ENCODE results near the gene TBXAS1.

Gene TBXAS1

DNA sequence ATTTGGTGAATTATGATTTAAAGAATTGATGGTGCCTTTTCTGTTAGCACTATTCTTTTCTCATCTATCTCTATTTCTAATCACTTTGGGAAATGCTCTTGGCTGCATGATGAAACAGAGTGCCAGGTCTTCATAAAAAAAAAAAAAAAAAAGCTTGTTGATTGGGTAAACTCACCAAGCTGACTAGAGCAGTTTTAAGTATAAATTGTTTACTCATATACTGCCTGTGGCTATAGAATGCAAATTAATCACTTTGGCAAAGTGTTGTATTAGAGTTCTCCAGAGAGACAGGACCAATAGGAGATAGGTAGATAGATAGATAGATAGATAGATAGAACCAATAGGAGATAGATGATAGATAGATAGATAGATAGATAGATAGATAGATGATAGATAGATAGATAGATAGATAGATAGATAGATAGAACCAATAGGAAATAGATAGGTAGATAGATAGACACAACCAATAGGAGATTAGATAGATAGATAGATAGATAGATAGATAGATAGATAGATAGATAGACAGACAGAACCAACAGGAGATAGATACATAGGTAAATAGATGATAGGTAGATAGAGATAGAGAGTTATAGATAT lies 20.1 kb upstream of the TBXAS1 start:
- no peak overlapping the region for H2BK12ac ChIP-seq (ENCODE audit: low read length in 2 of 2)
- no peak overlapping the region for H3K9ac ChIP-seq (ENCODE audit: low read length)
- no peak overlapping the region for H3K4me2 ChIP-seq (ENCODE audit: low read length, poor library complexity, severe bottlenecking)
- H2AFZ ChIP-seq (ENCODE audit: low read depth, low read length): no peak overlapping the region
- H2AK5ac ChIP-seq (ENCODE audit: low read length, severe bottlenecking): no peak overlapping the region
- no peak overlapping the region for H3K18ac ChIP-seq (ENCODE audit: low read depth in 1 of 2, low read length in 2 of 2)
- H3K4me3 ChIP-seq (ENCODE audit: insufficient read depth in 1 of 2, low read depth in 1 of 2, low read length in 2 of 2): no peak overlapping the region
- H3K4ac ChIP-seq (ENCODE audit: low read depth in 1 of 2, low read length in 2 of 2): no peak overlapping the region
- no peak overlapping the region for H2BK15ac ChIP-seq (ENCODE audit: low read depth, poor library complexity, severe bottlenecking)
- H4K91ac ChIP-seq (ENCODE audit: low read length): no peak overlapping the region
- H3K79me1 ChIP-seq (replicated peaks; ENCODE audit: low read length, poor library complexity, severe bottlenecking): no peaks in the 10 kb centered on the region
- H3K9me3 ChIP-seq (ENCODE audit: control insufficient read depth, low read length): no peaks in the 10 kb centered on the region
- H3K27ac ChIP-seq (ENCODE audit: low read length, poor library complexity, severe bottlenecking): no peak overlapping the region
- H2BK120ac ChIP-seq (ENCODE audit: low read depth, low read length): no peak overlapping the region
- peaks cover 2% of the 10 kb centered on the region for H3K4me1 ChIP-seq (ENCODE audit: control insufficient read depth, insufficient read depth, low read depth, low read length)
- no peaks in the 10 kb centered on the region for H3K36me3 ChIP-seq (ENCODE audit: control insufficient read depth in 1 of 2, insufficient read depth in 2 of 2, low read depth in 1 of 2, low read length in 2 of 2)
- no peak for DNase-seq
- no peak overlapping the region for H3K23ac ChIP-seq (ENCODE audit: low read length in 2 of 2)
- no peaks in the 10 kb centered on the region for H3K27me3 ChIP-seq (ENCODE audit: control insufficient read depth in 1 of 2, insufficient read depth in 1 of 2, low read length in 2 of 2)
- H2BK5ac ChIP-seq (ENCODE audit: low read depth, low read length, poor library complexity, severe bottlenecking): no peak overlapping the region
- H3K14ac ChIP-seq (ENCODE audit: low read length in 2 of 2): no peak overlapping the region
- H4K8ac ChIP-seq (ENCODE audit: low read length): no peak overlapping the region

DNA sequence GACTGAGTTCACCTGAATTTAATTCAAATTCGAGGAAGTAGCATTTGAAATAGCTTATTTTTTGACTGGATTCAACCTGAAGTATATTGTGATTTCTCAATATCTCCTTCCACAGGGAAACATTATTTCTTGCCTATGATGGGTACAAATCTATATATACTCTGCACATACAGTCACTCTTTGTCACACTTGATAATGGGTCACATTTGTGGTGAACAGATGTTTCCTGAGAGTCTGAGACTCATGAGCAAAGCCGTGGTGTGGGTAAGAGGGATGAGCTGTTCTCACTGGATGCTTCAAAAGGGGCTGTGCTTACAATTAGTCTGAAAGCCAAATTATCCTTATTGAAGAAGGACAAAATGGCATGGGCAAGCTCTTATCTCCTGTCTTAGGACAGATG lies 18.0 kb upstream of the TBXAS1 start:
- Histone ChIP-seq H4K91ac (ENCODE audit: low read length) (no peak overlapping the region), H3K4me1 (ENCODE audit: control insufficient read depth, insufficient read depth, low read depth, low read length) (peaks cover 2% of the 10 kb centered on the region), H3K4me2 (ENCODE audit: low read length, poor library complexity, severe bottlenecking) (no peak overlapping the region), H4K8ac (ENCODE audit: low read length) (no peak overlapping the region), H2BK120ac (ENCODE audit: low read depth, low read length) (no peak overlapping the region), H2AK5ac (ENCODE audit: low read length, severe bottlenecking) (no peak overlapping the region), H2BK15ac (ENCODE audit: low read depth, poor library complexity, severe bottlenecking) (no peak overlapping the region), H3K23ac (ENCODE audit: low read length in 2 of 2) (no peak overlapping the region), H3K4me3 (ENCODE audit: insufficient read depth in 1 of 2, low read depth in 1 of 2, low read length in 2 of 2) (no peak overlapping the region), H3K27ac (ENCODE audit: low read length, poor library complexity, severe bottlenecking) (no peak overlapping the region), H2BK5ac (ENCODE audit: low read depth, low read length, poor library complexity, severe bottlenecking) (no peak overlapping the region), H3K27me3 (ENCODE audit: control insufficient read depth in 1 of 2, insufficient read depth in 1 of 2, low read length in 2 of 2) (peaks cover 0 to 7% of the 10 kb centered on the region in 2 experiments), H3K9me3 (ENCODE audit: control insufficient read depth, low read length) (peaks cover under 1% of the 10 kb centered on the region), H3K9ac (ENCODE audit: low read length) (no peak overlapping the region), H3K4ac (ENCODE audit: low read depth in 1 of 2, low read length in 2 of 2) (no peak overlapping the region), H3K18ac (ENCODE audit: low read depth in 1 of 2, low read length in 2 of 2) (no peak overlapping the region), H3K79me1 (replicated peaks; ENCODE audit: low read length, poor library complexity, severe bottlenecking) (no peaks in the 10 kb centered on the region), H3K14ac (ENCODE audit: low read length in 2 of 2) (no peak overlapping the region), H3K36me3 (ENCODE audit: control insufficient read depth in 1 of 2, insufficient read depth in 2 of 2, low read depth in 1 of 2, low read length in 2 of 2) (no peaks in the 10 kb centered on the region), H2BK12ac (ENCODE audit: low read length in 2 of 2) (no peak overlapping the region), H2AFZ (ENCODE audit: low read depth, low read length) (no peak overlapping the region)
- peak; percentile 49 for DNase-seq
- 17% methylated on average over 1 of the region's 2 CpGs for WGBS

DNA sequence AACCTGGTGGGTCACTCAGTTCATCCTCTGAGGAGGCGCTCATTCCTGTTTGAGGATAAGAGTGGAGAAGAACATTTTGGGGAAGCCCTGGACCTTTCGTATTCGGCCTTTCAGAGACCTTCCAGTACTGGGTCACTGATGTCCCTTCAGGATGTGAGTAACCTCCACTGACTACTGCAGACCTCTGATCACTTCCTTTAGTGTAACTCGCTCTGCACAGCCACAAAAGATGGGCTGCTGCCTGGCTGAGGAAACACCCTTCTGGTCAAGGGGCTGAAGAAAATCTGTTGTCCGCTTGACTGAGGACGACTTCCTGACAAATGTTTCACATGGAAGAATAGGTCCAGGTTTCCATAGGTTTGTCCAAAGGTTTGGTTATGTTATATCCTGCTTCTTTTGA lies 15.9 kb upstream of the TBXAS1 start:
- Histone ChIP-seq H3K4ac (ENCODE audit: low read depth in 1 of 2, low read length in 2 of 2) (no peak overlapping the region), H3K79me1 (replicated peaks; ENCODE audit: low read length, poor library complexity, severe bottlenecking) (no peaks in the 10 kb centered on the region), H2BK5ac (ENCODE audit: low read depth, low read length, poor library complexity, severe bottlenecking) (no peak overlapping the region), H2BK15ac (ENCODE audit: low read depth, poor library complexity, severe bottlenecking) (no peak overlapping the region), H3K9ac (ENCODE audit: low read length) (no peak overlapping the region), H3K4me1 (ENCODE audit: control insufficient read depth, insufficient read depth, low read depth, low read length) (peaks cover 2% of the 10 kb centered on the region), H3K23ac (ENCODE audit: low read length in 2 of 2) (no peak overlapping the region), H3K27ac (ENCODE audit: low read length, poor library complexity, severe bottlenecking) (no peak overlapping the region), H3K18ac (ENCODE audit: low read depth in 1 of 2, low read length in 2 of 2) (no peak overlapping the region), H2BK12ac (ENCODE audit: low read length in 2 of 2) (no peak overlapping the region), H4K8ac (ENCODE audit: low read length) (no peak overlapping the region), H3K4me2 (ENCODE audit: low read length, poor library complexity, severe bottlenecking) (no peak overlapping the region), H3K4me3 (ENCODE audit: insufficient read depth in 1 of 2, low read depth in 1 of 2, low read length in 2 of 2) (no peak overlapping the region), H3K27me3 (ENCODE audit: control insufficient read depth in 1 of 2, insufficient read depth in 1 of 2, low read length in 2 of 2) (peaks cover 0 to 12% of the 10 kb centered on the region in 2 experiments), H3K9me3 (ENCODE audit: control insufficient read depth, low read length) (peaks cover 5% of the 10 kb centered on the region), H3K36me3 (ENCODE audit: control insufficient read depth in 1 of 2, insufficient read depth in 2 of 2, low read depth in 1 of 2, low read length in 2 of 2) (no peaks in the 10 kb centered on the region), H2AFZ (ENCODE audit: low read depth, low read length) (no peak overlapping the region), H2AK5ac (ENCODE audit: low read length, severe bottlenecking) (no peak overlapping the region), H2BK120ac (ENCODE audit: low read depth, low read length) (no peak overlapping the region), H3K14ac (ENCODE audit: low read length in 2 of 2) (no peak overlapping the region), H4K91ac (ENCODE audit: low read length) (no peak overlapping the region)
- 94% methylated on average over 6 of the region's 6 CpGs for WGBS
- no peak for DNase-seq

DNA sequence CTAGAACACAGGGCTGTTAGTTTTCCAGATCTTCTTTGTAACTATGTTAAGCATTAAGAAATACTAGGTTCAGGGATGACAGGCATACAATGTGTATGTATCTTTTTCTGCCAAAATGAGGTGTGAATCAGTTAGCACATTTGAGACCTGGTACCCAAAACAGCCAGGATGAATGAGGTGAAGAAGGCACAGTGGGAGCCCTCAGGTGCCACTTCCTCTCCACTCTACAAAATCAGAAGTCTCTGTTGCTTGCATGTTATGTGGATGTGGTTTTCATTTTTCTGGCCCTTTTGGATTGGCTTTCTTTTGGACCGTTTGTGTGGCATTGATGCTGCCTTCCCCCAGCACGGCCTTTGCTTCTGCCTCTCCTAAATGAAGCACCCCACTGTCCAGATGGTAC lies 15.4 kb upstream of the TBXAS1 start:
- H4K8ac ChIP-seq (ENCODE audit: low read length): no peak overlapping the region
- WGBS: 100% methylated on average over 1 of the region's 2 CpGs
- H3K9ac ChIP-seq (ENCODE audit: low read length): no peak overlapping the region
- no peak overlapping the region for H2AK5ac ChIP-seq (ENCODE audit: low read length, severe bottlenecking)
- no peak overlapping the region for H3K18ac ChIP-seq (ENCODE audit: low read depth in 1 of 2, low read length in 2 of 2)
- H2BK12ac ChIP-seq (ENCODE audit: low read length in 2 of 2): no peak overlapping the region
- no peaks in the 10 kb centered on the region for H3K79me1 ChIP-seq (replicated peaks; ENCODE audit: low read length, poor library complexity, severe bottlenecking)
- DNase-seq: no peak
- no peak overlapping the region for H3K4ac ChIP-seq (ENCODE audit: low read depth in 1 of 2, low read length in 2 of 2)
- no peak overlapping the region for H2AFZ ChIP-seq (ENCODE audit: low read depth, low read length)
- H3K27me3 ChIP-seq (ENCODE audit: control insufficient read depth in 1 of 2, insufficient read depth in 1 of 2, low read length in 2 of 2): peaks cover 0 to 12% of the 10 kb centered on the region in 2 experiments
- no peak overlapping the region for H2BK5ac ChIP-seq (ENCODE audit: low read depth, low read length, poor library complexity, severe bottlenecking)
- no peak overlapping the region for H3K14ac ChIP-seq (ENCODE audit: low read length in 2 of 2)
- H3K9me3 ChIP-seq (ENCODE audit: control insufficient read depth, low read length): peaks cover 6% of the 10 kb centered on the region
- no peak overlapping the region for H2BK15ac ChIP-seq (ENCODE audit: low read depth, poor library complexity, severe bottlenecking)
- H4K91ac ChIP-seq (ENCODE audit: low read length): no peak overlapping the region
- no peaks in the 10 kb centered on the region for H3K36me3 ChIP-seq (ENCODE audit: control insufficient read depth in 1 of 2, insufficient read depth in 2 of 2, low read depth in 1 of 2, low read length in 2 of 2)
- H3K4me3 ChIP-seq (ENCODE audit: insufficient read depth in 1 of 2, low read depth in 1 of 2, low read length in 2 of 2): no peak overlapping the region
- no peak overlapping the region for H3K4me2 ChIP-seq (ENCODE audit: low read length, poor library complexity, severe bottlenecking)
- no peak overlapping the region for H2BK120ac ChIP-seq (ENCODE audit: low read depth, low read length)
- H3K4me1 ChIP-seq (ENCODE audit: control insufficient read depth, insufficient read depth, low read depth, low read length): no peaks in the 10 kb centered on the region
- no peak overlapping the region for H3K27ac ChIP-seq (ENCODE audit: low read length, poor library complexity, severe bottlenecking)
- no peak overlapping the region for H3K23ac ChIP-seq (ENCODE audit: low read length in 2 of 2)

Data from mesenchymal stem cell (in vitro differentiated cells and primary cell).